ENCODE results near the gene PSMB1.

GRCh38 chr6:170500955-170501590 lies 52.0 kb downstream of the PSMB1 start:
- TF ChIP-seq POLR2AphosphoS5 (IDR thresholded peaks at IDR 0.05) (no peak), CTCF (IDR thresholded peaks at IDR 0.05) (no peak)
